RPMI8226 (cell line): ENCODE results near the gene TCFL5.

Experiments
- DNase-seq: peaks from one replicate; pipeline ENCODE4 v3.0.0-alpha.2; 2015

Gene TCFL5

DNA sequence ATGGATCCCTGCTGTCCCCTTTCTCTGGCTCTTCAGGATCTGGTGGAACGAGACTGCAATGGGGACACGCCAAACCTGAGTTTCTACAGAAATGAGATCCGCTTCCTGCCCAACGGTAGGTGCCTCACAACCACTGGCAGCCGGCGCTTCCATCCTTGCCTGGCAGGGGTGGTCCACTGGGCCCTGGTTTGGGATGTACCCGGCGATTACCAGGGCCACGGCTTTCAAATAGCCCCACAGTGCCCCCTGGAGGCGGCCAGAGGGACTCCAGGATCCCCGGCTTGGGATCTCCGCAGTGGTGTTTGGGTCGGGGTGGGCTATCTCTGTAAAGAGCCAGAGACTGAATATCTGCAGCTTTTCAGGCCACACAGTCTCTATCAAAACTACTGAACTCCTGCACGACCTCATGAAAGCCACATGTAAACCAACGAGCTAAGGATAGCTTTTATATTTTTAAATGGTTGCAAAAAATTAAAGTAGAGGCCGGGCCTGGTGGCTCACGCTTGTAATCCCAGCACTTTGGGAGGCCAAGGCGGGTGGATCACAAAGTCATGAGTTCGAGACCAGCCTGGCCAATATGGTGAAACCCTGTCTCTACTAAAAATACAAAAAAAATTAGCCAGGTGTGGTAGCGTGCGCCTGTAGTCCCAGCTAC, 53.3 kb downstream of the TCFL5 start:
- DNase-seq = peak; percentile 64

- DNase-seq = no peak
These were observed 54.0 kb downstream of the TCFL5 start for GRCh38 chr20:62807444-62808210.

DNA sequence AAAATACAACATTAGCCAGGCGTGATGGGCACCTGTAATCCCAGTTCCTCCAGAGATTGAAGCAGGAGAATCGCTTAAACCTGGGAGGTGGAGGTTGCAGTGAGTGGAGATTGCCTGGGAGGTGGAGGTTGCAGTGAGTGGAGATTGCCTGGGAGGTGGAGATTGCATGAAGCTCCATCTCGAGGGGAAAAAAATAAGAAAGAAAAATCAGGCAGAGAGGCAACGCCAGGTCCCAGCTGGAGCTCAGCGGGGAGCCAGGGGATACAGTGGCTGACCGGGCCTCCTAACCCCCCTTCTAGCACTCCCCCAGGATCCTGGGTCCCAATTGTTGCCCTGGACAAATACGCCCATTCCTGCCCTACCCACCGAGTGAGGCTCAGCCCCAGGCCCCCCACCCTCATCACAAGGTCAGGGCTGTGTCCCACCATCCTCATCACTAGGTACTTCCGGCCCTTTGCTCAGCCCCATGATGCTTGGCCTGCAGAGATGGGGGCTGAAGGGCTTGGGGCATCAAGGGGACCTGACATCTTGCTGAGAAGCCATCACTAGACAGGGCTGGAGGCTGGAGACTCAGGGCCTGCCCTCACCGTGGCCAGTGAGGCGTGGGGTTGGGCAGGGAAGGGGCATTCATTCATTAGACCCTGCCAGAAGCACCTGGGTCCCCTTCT, 55.1 kb downstream of the TCFL5 start:
- no peak for DNase-seq

DNA sequence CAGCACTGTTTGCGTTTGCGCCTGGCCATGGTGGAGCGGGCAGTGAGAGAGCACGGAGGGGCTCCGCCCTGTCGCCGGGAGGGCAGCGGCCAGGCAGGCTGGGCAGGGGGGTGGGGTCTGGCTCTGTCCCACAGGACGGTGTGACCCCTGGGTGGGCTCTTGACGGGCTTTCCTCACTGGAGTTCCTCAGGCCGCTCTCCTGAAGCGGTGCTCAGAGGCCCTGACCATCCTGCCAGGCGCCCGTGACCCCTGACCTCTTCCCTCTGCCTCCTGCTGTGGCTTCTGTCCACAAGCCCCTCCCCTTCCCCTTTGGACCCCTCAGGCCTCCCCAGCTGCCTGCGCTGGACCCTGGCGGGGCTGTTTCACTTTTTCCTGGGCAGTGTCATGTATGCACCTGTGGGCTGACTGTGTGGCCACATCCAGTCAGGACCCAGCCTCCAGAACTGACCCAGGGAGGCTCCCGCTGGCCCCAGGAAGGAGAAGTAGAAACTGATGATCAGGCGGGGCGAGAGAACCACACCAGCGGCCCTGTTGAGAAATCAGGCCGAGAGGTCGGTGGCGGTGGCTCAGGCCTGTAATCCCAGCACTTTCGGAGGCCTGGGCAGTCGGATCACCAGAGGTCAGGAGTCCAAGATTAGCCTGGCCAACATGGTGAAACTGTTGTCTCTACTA, 55.8 kb downstream of the TCFL5 start:
- no peak for DNase-seq

GRCh38 chr20:62805155-62805710, 56.4 kb downstream of the TCFL5 start:
- DNase-seq = peak; percentile 39

- peak; percentile 81 for DNase-seq
These were observed 56.9 kb downstream of the TCFL5 start, which contains the start of gene OGFR for GRCh38 chr20:62804627-62805154. TSS of gene OGFR (plus strand) at chr20:62804835. CDS start at chr20:62804860, 25 bp downstream.

GRCh38 chr20:62804021-62804626, 57.5 kb downstream of the TCFL5 start:
- no peak for DNase-seq

- DNase-seq = no peak
These were observed 59.5 kb downstream of the TCFL5 start for GRCh38 chr20:62802026-62802712.

DNA sequence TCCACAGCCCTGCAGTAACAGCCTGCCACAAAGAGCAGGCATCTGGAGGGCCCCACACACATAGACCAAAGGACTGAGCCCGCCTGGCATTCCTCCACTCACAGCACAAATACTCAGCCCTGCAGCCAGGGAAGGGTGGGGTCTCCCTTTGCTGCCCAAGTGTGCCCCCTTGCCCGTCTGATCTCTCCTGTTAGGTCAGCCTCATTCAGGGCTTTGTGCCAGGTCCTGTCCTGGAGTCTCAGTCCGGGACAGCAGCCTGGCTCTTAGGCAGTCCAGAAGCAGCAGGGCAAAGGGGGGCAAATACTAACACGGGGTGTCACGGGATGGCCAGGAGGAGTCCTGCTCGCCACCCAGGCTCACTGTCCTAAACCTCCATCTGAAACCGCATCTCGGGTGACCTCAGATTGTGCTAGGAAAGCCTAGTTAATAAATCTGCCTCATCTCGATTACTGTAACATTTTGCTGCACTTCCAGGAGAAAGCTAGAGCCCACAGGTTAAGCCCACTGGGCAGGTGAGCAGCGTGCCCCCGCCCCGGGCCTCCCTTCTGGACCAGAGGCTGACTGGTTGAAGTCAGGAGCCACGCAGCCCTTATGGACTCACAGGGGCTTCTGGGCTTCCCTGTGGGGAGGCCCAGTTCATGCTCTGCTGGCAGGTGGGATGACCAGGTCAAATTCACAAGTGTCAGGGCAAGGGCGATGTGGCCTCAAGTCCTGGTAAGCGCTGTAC, 60.2 kb downstream of the TCFL5 start:
- no peak for DNase-seq

DNA sequence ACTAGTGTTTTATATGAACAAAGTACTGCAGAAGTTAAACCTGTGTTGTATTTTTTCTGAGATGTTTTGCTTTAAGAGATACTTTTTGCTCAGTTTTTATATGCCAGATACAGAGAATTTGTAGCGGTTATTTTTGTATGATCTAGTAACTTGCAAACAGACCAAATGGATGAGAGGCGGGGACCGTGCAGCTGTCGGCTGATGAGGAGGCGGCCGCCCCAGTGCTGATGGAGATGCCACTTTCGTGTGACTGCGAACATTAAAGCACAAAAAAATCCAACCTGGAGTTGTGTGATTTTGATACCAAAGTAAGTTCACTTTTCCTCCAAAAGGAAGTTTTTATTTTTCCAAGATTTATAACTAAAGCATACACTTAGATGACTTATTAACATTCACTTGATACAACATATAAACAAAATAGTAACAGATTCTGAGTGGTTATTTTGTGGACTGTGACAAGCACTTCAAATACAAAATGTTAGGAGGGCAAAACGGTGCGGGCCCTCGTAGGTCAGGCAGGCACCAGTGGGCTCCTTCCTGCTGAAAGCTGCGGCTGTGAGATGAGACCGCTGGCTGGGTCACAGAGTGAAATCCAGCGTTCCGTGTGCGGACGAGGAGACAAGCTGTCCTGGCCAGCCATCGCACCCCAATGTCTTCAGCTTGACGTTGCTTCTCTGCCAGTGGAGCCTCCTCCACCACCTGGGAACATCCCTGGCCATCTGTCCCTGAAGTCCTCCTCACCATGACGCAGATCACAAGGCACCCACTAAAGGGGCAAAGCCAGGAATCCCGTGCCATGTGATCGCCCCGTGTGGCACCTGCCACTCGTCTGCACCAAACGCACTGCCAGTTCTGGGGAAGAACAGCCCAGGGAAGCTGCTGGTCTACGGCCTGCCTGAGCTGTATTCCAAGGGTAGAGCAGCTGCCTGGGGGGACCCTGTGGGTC, 61.0 kb downstream of the TCFL5 start:
- DNase-seq = no peak

GRCh38 chr20:62799873-62800272, 61.7 kb downstream of the TCFL5 start:
- DNase-seq = no peak

- no peak for DNase-seq
These were observed 62.2 kb downstream of the TCFL5 start for GRCh38 chr20:62799459-62799858.

DNA sequence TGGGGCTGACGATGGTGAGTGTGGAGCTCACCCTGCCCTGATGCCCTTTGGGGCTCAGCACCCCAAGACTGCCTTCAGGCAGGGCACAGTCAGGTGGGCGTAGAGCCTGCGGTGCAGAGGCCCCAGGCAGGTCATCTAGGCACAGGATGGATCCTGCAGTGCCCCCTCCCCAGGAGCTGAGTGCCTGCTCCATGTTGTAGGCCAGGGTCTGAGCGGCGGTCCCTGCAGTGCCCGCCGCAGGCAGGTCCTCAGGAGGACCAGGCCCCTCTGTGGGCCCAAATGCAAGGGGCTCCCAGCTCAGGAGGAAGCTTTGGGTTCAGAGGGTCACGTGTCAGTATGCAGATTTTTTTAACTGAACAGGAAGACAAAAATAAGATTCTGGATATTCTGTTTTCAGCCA, 62.6 kb downstream of the TCFL5 start:
- no peak for DNase-seq

DNA sequence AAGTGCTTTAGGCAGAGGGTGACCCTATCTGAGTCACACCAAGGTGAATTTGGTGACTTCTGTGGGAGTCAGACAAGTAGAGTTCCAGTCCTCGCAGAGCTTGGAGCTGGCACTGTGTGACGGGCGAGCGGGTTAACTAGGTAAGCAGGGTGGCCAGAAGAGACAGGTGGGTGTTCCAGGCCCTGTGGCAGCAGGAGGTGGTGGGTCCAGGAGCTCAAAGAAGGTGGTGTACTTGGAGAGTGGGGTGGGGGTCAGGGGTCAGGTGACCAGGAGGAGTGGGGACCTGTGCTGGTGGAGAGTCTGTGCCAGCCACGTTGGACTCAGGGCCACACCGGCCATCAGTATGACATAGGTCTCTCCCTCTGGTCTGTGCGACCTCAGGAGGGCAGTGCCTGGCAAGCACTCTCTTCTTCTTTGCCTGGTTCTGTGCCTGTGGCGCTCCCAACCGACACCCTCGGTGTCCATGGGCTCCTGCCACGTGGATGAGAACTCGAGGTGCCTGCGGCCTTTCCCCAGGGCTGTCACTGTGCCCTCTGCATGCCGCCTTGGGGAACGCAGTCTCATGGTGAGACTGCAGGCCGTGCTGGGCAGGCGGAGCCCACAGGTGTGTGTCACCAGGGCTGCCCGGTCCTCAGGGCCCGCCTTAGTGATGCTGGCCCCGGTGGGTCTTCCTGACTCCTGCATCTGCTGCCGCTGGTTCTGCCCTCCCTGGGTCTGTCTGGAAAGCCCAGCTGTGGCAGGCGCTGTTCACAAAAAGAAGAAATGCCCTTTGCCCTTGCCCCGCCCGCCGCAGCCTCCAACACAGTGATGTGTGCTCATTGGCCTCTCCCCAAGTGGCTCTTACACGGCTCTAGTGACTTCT, 63.7 kb downstream of the TCFL5 start:
- no peak for DNase-seq

- no peak for DNase-seq
These were observed 64.7 kb downstream of the TCFL5 start for GRCh38 chr20:62796699-62797491.

GRCh38 chr20:62795023-62795761, 66.4 kb downstream of the TCFL5 start:
- peak; percentile 74 for DNase-seq
